HG03097 (cell line): ENCODE results near the gene OR56B4.
"Not testable (repeated sequence)": the region's sequence is repeated elsewhere in the genome, so short reads cannot be mapped to it uniquely, and the experiment has no call there.

Source experiments
- ATAC-seq: cut with Tn5 transposase; IDR thresholded peaks from one replicate; pipeline ENCODE4 v1.9.1; 2021; ENCODE audit not compliant: unreplicated experiment, low FRiP score

Gene OR56B4, protein sequence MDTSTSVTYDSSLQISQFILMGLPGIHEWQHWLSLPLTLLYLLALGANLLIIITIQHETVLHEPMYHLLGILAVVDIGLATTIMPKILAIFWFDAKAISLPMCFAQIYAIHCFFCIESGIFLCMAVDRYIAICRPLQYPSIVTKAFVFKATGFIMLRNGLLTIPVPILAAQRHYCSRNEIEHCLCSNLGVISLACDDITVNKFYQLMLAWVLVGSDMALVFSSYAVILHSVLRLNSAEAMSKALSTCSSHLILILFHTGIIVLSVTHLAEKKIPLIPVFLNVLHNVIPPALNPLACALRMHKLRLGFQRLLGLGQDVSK

DNA sequence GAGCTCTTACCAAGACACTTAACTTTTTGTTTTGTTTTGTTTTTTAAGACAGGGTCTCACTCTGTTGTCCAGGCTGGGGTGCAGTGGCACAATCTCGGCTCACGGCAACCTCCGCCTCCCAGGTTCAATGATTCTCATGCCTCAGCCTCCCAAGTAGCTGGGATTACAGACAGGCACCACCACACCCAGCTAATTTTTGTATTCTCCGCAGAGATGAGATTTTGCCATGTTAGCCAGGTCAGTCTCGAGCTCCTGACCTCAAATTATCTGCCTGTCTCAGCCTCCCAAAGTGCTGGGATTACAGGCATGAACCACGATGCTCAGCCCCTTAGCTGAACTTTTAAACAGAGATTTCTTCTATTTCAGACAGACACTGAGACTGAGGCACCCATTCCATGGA lies at the start of gene OR56B4:
Gene OR56B4 (plus strand): TSS at position 301 of the 400 bp plus-strand sequence. CDS start 95 bp downstream, at position 396.
- ATAC-seq = not testable (repeated sequence)

DNA sequence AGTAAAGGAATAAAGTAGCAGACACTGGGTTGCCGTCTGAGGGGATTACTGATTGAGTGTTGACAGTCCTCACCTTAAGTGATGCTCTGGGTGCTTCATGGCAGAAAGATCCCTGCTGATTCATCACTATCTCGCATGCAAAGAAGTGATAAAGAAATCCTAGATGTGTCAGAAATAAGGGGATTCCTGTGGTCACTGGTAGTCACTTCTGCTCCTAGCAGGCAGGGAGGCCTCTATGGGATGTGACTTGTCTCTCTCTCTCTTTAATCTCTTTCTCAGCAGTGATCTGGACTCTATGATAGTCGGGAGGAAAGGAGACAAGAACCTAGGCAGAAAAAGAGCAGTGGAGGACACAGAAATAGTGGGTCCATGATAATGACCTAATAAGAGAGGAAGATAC lies 46.0 kb upstream of the OR56B4 start:
- no peak for ATAC-seq

DNA sequence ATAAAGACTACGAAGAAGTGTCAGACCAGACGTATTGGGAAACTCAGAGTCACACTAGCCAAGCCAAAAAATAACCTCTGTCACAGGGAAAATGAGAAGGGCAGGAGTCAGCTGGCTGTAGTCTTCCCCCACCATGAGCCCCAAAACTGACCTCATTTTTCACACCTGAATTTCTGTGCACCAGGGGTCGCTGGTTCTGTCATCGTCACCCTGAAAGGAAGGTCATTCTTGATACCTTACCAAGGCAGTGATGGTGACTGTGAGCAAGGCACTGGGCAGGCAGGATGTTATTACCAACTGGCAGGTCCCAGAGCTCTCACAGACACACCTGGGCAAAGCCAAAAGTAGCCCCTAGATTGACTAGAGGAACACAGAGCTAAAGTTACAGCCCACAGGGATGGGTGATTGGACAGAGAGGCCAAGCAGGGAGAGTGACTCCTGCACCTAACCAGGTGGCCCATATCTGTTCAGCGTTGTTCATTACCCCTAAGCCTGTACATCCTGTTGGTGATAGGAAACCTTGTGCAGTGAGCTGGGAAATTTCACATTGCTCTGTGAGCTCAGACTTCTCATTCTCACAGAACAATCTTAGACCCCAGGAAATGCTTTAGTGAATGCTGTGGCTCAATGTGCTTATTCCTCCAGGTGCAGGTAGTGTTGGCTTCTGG lies 44.7 kb upstream of the OR56B4 start:
- no peak for ATAC-seq

DNA sequence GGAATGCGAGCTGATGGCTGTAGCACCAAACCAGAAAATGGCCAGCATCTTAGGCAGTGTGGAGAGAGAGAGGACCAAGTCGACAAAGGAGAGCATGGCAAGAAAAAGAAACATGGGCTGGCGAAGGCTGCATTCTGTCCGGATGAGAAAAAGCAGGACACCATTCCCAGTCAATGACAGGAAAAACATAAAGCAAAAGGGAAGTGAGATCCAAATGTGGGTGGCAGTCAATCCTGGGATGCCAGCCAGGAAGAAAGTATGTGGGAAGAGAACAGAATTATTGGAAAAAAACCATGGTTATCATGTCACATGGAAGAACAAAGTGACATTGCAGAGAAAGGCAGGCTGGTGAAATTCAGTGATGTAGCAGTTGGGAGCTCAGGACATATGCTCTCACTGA lies 40.0 kb upstream of the OR56B4 start:
- no peak for ATAC-seq

DNA sequence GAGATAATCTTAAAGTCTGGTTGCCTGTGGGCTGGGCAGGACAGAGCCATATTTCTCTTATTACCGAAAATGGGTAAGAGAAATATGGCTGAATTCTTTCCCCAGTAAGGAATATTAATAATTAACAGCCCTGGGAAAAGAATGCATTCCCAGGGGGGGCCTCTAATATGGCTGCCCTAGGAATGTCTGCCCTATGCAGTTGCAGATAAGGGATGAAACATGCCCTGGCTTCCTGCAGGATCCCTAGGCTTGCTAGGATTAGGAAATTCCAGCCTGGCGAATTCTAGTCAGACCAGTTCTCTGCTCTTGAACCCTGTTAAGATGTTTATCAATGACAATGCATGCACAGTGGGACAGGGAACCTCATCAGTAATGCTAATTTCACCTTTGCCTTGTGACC lies 31.0 kb upstream of the OR56B4 start:
- ATAC-seq = not testable (repeated sequence)

DNA sequence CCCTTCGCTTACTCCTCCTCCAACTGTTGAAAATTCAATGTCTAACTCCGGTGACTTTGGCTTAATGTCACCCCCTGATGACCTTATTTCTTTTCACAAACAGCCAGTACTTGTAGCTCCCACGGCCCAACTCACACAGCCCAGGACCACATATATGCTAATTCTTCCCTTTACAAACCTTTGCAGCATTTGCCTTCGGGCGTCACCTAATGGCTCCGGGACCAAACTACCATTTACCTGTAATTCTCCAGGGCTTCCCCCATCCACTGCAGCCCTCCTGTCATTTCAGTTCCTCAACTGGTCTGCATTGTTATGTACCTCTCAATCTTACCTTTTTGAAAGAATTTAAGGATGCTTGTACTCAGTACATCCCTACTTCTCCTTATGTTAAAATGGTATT lies 29.8 kb upstream of the OR56B4 start:
- ATAC-seq = no peak

DNA sequence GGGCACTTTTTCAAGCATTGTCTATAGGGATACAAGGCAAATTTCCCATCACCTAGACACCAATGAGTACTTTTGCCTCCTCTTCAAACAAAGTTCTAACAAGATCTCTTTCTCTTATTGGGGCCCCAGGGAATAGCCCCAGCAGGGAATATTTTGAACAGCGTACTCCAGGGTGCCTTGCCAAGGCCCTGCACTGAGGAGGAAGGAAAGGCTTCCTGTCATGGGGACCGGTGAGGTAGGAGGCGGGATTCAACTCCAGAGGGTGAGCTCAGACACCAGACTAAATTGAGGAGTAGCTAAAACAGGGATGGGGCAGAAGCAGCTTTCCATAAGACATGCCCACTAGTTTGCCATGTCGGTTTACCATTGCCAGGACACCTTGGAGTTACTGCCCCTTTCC lies 28.0 kb upstream of the OR56B4 start:
- ATAC-seq = no peak

DNA sequence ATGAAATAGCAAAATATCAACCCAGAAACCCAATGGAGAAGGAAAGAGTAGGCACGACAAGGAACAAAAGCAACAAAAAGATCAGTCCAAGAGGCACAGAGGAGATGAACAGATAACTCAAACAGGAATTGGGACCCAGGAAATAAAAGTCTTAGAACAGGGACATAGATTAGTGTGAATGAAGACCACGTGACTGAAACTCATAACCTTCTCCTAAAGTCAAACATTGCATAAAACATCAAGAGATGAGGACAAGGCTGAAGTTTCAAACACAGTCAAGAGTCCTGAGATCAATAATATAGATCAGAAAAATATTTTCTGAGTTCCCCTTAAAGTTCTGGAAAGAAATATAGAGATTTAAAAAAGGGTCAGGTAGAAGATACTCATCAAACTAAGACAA lies 24.4 kb upstream of the OR56B4 start:
- ATAC-seq = no peak

DNA sequence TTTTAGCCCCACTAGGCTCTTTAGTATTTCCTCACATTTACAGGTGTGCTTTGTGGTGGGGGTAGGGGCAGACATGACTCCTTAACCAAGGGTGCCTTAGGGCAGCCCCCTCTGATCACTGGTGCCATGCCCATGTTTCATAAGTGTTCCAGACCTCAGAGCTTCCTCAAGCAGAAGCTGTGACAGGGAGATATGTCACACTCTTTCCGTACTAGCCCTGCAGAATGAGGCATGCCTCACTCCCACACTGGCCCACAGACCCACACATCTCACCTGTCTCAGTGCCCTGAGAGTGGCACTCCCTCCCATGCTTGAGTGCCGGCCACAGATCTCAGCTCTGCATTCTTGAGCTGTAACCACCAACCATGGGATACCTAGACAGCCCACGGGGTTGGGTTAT lies 22.9 kb upstream of the OR56B4 start:
- no peak for ATAC-seq

DNA sequence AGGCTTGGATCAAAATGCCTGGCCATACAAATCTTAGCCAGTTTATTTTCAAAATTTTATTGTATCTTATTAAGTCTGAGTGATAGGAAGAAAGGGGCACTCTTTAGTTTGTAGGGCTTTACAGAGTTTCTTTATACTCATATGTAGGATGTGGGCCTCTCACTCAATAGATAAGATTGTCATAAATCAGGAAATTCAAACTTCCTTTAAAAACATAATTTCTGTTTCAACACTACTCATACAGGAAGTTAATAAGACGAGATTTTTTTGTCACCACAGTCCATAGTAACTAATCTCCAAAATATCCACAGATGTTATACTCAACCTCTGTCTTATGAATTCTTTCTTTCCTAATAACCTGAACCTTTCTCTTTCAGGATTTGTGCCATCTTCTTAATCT lies 13.3 kb upstream of the OR56B4 start:
- ATAC-seq = no peak

DNA sequence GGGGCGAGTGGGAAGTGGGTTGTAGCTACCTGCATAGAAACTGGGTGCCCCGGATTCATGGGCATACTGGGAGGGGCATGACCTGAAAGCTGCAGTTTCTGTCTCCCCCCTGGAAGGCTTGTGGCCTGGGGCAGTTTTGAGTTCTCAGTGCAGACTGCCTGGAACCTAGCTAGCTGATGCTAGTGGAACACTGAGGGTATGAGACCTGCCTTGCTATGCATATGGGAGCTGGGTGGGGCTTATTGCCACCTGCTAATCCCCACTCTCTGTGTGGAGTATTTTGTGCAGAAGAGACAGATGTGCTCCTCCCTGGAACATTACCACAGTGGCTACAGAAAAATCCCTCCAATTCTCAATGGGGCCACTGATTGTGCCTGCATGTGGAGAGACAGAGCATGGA lies 11.7 kb upstream of the OR56B4 start:
- ATAC-seq = no peak

DNA sequence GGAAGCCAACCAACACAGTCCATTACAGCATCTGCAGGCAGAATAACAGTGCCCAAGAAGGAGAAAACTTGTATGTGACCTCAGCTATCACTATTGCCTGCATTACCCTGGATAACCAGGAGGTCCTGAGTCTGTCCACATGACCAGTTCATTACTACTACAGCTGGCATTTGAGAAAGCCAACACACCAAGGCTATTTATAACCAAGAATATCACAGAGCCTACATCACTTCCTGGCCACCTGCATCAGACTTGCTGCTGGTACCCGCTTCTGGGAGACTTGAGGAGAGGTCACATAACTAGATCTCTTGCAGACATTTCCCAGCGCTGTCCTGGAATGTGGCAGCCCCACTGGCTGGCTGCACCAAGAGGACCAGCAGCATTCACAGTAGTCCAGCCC lies 11.1 kb upstream of the OR56B4 start:
- no peak for ATAC-seq

DNA sequence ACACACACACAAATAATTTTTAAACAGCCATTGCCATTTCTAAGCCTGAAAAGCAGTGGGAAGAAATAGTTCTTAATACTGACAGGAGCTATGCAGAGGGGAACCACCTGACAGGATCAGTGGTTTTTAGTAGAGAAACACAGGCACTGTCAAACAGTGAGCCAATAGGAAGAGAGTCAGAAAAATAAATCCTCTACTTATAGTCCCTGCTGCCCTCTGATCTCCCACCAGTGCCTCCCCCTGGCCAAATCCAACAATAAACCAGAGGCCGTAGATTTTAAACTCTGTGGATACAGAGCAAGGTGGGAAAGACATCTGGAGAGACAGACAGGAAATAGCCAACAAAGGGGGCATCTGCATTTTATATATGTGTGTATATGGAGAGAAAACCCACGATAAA lies 7.9 kb upstream of the OR56B4 start:
- no peak for ATAC-seq

DNA sequence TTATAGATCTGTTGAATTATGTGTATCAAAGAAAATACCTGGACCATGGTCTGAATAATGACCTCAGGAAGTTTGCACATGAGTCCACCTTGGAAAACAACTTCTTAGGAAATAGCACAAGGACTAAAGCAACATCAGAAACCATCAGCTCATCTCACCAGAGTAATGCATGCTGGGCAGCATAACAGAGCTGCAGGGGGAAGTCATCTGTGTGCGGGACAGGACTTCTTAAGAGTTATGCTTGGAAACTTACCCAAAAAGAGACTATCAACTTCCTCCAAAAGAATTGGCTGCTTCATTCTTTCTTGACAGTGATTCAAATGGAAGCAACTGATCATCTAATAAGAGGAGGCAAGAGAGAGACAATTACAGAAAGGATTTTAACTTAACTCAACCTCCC lies 2.5 kb downstream of the OR56B4 start:
- ATAC-seq = no peak

DNA sequence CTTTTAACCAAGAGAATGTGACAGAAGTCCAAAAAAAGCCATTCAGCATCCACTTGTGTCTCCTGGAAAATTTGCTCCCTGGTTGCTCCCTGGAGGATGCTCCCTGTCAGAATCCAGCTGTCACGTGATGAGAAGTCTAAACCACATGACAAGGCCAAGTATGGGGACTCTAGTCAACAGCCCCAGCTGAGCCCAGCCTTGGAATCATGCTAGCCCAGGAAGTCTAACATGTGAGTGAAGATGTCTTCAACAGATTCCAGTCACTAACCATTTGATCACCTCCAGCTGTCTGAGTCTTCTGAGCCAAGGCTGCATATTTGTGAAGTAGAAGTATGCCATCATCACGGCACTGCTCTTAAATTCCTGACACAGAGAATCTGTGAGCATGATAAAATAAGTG lies 4.2 kb downstream of the OR56B4 start:
- no peak for ATAC-seq

DNA sequence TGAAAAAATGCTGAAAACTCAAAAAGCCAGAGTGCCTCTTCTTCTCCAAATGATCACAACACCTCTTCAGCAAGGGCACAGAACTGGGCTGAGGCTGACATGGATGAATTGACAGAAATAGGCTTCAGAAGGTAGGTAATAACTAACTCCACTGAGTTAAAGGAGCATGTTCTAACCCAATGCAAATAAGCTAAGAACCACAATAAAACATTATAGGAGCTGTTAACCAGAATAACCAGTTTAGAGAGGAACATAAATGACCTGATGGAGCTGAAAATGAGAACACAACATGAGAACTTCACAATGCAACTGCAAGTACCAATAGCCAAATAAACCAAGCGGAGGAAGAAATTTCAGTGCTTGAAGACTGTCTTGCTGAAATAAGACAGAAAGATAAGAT lies 9.2 kb downstream of the OR56B4 start:
- ATAC-seq = no peak

DNA sequence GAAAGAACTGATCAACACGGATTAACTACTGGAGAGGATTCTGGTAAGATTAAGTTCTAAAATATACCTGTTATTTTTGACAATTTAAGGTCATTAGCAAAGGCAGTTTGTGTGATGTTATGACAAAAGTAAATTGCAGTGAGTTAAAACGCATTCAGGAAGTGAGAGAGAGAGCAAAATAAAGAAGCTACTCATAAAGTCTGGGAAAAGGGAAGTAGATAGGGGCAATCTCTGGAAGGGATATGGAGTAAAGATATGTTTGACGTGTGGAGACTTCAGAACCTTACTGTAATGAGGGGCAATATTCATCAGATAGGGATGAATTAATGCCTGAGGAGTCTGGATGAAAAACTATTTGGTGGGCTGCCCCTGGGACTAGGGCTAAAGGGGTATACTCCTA lies 16.8 kb downstream of the OR56B4 start:
- no peak for ATAC-seq

DNA sequence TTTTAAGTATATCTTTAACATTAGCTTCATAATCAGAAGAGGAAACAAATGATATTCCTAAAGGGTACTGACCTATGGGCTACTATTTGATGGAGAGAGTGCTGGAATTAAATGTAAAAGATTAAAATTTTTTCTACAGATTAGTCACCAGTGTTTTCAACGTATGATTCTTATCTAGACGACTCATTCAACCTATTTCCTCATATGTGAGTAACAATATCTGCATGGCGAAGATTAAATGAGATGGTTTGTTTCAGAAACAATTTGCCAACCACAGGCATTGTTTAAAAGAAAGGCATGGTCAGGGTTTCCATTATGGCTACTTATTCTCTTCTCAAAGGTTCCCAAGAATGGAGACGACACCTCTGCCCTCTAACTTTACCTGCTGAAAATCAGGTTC lies 20.4 kb downstream of the OR56B4 start:
- ATAC-seq = no peak

DNA sequence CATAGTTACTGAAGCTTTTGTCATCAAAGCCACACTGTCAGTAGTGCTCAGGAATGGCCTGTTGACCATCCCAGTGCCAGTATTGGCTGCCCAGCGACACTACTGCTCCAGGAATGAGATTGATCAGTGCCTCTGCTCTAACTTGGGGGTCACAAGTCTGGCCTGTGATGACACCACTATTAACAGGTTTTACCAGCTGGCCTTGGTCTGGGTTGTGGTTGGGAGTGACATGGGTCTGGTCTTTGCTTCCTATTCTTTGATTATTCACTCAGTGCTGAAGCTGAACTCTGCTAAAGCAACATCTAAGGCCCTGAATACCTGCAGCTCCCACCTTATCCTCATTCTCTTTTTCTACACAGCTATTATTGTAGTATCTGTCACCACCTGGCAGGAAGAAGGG lies 21.5 kb downstream of the OR56B4 start:
- ATAC-seq = no peak

DNA sequence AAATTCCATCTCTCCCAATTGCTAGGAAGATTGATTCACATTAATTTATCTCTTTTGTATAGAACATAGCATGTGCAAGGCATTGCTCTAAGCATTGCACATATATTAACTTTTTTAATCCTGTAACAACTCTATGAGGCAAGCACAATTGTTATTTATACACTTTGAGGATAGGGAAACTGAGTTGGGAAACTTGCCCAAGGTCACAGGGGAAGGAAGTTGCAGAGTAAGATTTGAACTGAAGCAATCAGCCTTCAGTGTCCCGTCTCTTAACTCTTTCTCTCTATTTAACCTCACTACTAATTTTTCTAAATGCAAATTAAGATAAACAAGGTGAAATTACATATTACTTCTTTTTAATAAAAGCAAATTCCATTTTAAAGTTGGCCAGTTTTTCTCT lies 22.2 kb downstream of the OR56B4 start:
- no peak for ATAC-seq

DNA sequence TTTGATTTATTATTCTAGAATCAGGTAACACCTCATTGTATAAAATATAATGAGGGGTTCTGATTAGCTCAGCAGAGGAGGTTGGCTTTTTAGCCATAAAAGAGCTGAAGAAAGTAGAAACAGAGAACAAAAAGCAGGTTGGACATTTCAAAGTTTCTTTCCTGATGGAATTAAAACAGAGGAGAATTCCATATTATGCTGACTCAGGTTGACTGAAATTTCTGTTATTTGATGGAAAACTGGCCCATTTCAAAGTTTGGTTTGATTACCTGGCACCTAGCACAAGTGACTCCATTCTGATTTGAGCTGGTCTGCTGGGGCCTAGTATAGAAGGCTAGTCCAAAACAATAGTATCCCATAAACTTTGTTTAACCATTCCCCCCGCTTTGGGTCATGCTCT lies 24.9 kb downstream of the OR56B4 start:
- ATAC-seq = no peak

DNA sequence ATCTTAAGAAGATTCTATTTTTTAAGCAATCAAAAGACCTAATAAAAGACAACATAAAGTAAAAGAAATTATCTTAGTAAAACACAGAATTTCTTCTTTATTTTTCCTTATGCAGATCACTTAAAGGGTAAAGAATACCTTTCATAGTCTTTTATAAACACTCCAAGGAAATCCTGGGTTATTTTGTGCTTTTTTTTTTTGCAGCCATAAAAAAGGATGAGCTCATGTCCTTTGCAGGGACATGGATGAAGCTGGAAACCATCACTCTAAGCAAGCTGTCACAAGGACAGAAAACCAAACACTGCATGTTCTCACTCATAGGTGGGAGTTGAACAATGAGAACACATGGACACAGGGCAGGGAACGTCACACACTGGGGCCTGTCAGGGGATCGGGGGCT lies 28.5 kb downstream of the OR56B4 start:
- ATAC-seq = not testable (repeated sequence)
